Endothelial cell of umbilical vein (primary cell): ENCODE results near the gene RUSF1. TPM values are rescaled to one million over a fixed set of nuclear protein-coding genes. Genes with fewer than 3 reads are reported as not detected.

Source experiments
- BruUV-seq: library from RNA; stranded (reverse); fragments of 400-500 nt; replicated peaks from 2 replicates; lab custom pipeline; 2021; lab: Mats Ljungman, UMichigan
- CTCF ChIA-PET: fragments of 300-600, 350-600 bp; sonication (Branson Sonifier 250); formaldehyde crosslinking; loops from one replicate; lab custom pipeline; 2021; ENCODE audit warnings: antibody characterized with exemption, inconsistent platforms; lab: Charles Lee
- POLR2A ChIA-PET: fragments of 300-600, 350-600 bp; sonication (Branson Sonifier 250); formaldehyde crosslinking; loops from one replicate; lab custom pipeline; 2021; ENCODE audit warnings: antibody characterized with exemption, inconsistent platforms; lab: Charles Lee
- DNase-seq: peaks from one replicate; pipeline ENCODE4 v3.0.0-alpha.2; 2011; ENCODE audit warnings: low read depth, low spot score
- FAIRE-seq: peaks from 2 replicates; lab custom pipeline; 2011; peaks lifted over from hg19 to GRCh38; lab: Jason Lieb, UNC
- H2AFZ ChIP-seq: 2 replicates; pipeline ENCODE4 v1.6.0; 2012; ENCODE audit warnings: low read depth, low read length, control low read depth, inconsistent platforms
- H3K27ac ChIP-seq: 2 replicates; pipeline ENCODE4 v1.5.1; 2011; ENCODE audit warnings: low read depth, mild to moderate bottlenecking, control low read depth, low read length, moderate library complexity; ENCODE audit not compliant: insufficient read depth
- H3K27me3 ChIP-seq, 2 experiments: 2 replicates each; pipeline versions ENCODE4 v1.6.0 to v1.6.1; 2011; ENCODE audit warnings: low read length in 2 of 2, mixed read lengths in 1 of 2; ENCODE audit not compliant: control insufficient read depth in 2 of 2, insufficient read depth in 2 of 2
- H3K36me3 ChIP-seq, 2 experiments: 2 replicates in 1 of 2; 3 replicates in 1 of 2; pipeline ENCODE4 v1.5.1; 2011; ENCODE audit warnings: low read length in 2 of 2, mild to moderate bottlenecking in 1 of 2, moderate library complexity in 1 of 2; ENCODE audit not compliant: control insufficient read depth in 2 of 2, insufficient read depth in 2 of 2; ENCODE audit errors: extremely low read depth in 1 of 2
- H3K4me1 ChIP-seq: 3 replicates; pipeline ENCODE4 v1.5.1; 2011; ENCODE audit warnings: mild to moderate bottlenecking, low read length; ENCODE audit not compliant: control insufficient read depth, insufficient read depth; ENCODE audit errors: extremely low read depth
- H3K4me2 ChIP-seq: 2 replicates; pipeline ENCODE4 v1.6.1; 2011; ENCODE audit warnings: low read length, control low read depth, mixed read lengths; ENCODE audit not compliant: insufficient read depth
- H3K4me3 ChIP-seq, 3 experiments: fragments of 200-600 bp in 1 of 3; sonication (generic), shearing (Covaris generic) in 1 of 3; replicated peaks in 1 of 3; 2 replicates each; pipeline ENCODE4 v1.5.1; 2011 to 2016; ENCODE audit warnings: control low read depth in 3 of 3, low read length in 3 of 3, mild to moderate bottlenecking in 2 of 3, inconsistent platforms in 1 of 3, low read depth in 1 of 3, moderate library complexity in 1 of 3; ENCODE audit not compliant: insufficient read depth in 1 of 3
- H3K79me2 ChIP-seq: 2 replicates; pipeline ENCODE4 v1.6.0; 2012; ENCODE audit warnings: low read length, inconsistent platforms; ENCODE audit not compliant: control insufficient read depth, insufficient read depth
- H3K9ac ChIP-seq: replicated peaks from 2 replicates; pipeline ENCODE3; 2011; ENCODE audit warnings: low read length, control low read depth; ENCODE audit not compliant: insufficient read depth; ENCODE audit errors: extremely low read depth
- H3K9me1 ChIP-seq: replicated peaks from 3 replicates; pipeline ENCODE4 v1.6.0; 2011; ENCODE audit warnings: mild to moderate bottlenecking, low read length; ENCODE audit not compliant: control insufficient read depth, insufficient read depth; ENCODE audit errors: extremely low read depth
- H3K9me3 ChIP-seq: replicated peaks from 2 replicates; pipeline ENCODE4 v1.5.1; 2012; ENCODE audit warnings: low read length, inconsistent platforms; ENCODE audit not compliant: control insufficient read depth, insufficient read depth
- H4K20me1 ChIP-seq: replicated peaks from 2 replicates; pipeline ENCODE3; 2011; ENCODE audit warnings: mild to moderate bottlenecking, low read length; ENCODE audit not compliant: control insufficient read depth, insufficient read depth; ENCODE audit errors: extremely low read depth
- CTCF ChIP-seq, 2 donors: IDR thresholded peaks; 1 replicate in 1 of 2; 2 replicates in 1 of 2; pipeline ENCODE4 v1.5.1; 2011; ENCODE audit warnings: low read length in 2 of 2, mild to moderate bottlenecking in 2 of 2, moderate library complexity in 2 of 2, control low read depth in 1 of 2, inconsistent platforms in 1 of 2, low read depth in 1 of 2; ENCODE audit not compliant: insufficient read depth in 1 of 2; ENCODE audit errors: extremely low read depth in 1 of 2
- EZH2 ChIP-seq: IDR thresholded peaks from 2 replicates; pipeline ENCODE4 v1.6.1; 2012; ENCODE audit warnings: borderline replicate concordance, low read depth, mild to moderate bottlenecking, moderate library complexity, low read length, inconsistent platforms; ENCODE audit not compliant: severe bottlenecking
- FOS ChIP-seq: IDR thresholded peaks from 2 replicates; pipeline ENCODE4 v1.6.1; 2011; ENCODE audit warnings: mild to moderate bottlenecking, low read length, moderate library complexity, borderline replicate concordance; ENCODE audit not compliant: insufficient read depth
- GATA2 ChIP-seq: IDR thresholded peaks from 2 replicates; pipeline ENCODE4 v1.7.0; 2011; ENCODE audit warnings: low read depth, mild to moderate bottlenecking, moderate library complexity, mixed read lengths, low read length; ENCODE audit not compliant: insufficient read length, insufficient read depth
- JUN ChIP-seq: IDR thresholded peaks from 2 replicates; pipeline ENCODE4 v1.6.1; 2011; ENCODE audit warnings: borderline replicate concordance, low read depth; ENCODE audit not compliant: insufficient read length, insufficient read depth
- MAX ChIP-seq: IDR thresholded peaks from 2 replicates; pipeline ENCODE4 v1.6.1; 2011; ENCODE audit not compliant: insufficient read depth, insufficient read length
- MYC ChIP-seq: IDR thresholded peaks from one replicate; pipeline ENCODE4 v1.6.1; 2011; ENCODE audit warnings: mild to moderate bottlenecking, low read depth, low read length
- POLR2A ChIP-seq: IDR thresholded peaks from 2 replicates; pipeline ENCODE4 v1.6.1; 2012; ENCODE audit warnings: low read depth, mild to moderate bottlenecking, control low read depth, low read length
- POLR2AphosphoS5 ChIP-seq: IDR thresholded peaks from 2 replicates; pipeline ENCODE4 v1.6.1; 2012; ENCODE audit warnings: low read depth, mild to moderate bottlenecking, control low read depth, low read length, moderate library complexity; ENCODE audit not compliant: insufficient read depth
- dilution Hi-C: fragments of 300-500 bp; cut with MboI; formaldehyde crosslinking; loops from one replicate; pipeline ENCODE4 v1.15.0; 2019; ENCODE audit warnings: low sequenced_read_pairs; ENCODE audit not compliant: extremely low pct_ligation_motif_present
- intact Hi-C: fragments of 100-400 bp; cut with micrococcal nuclease; formaldehyde crosslinking; loops from one replicate; pipeline ENCODE4 v1.10.0; 2022
- polyA plus RNA-seq, 4 experiments: library from polyadenylated mRNA; depleted of rRNA in 3 of 4; stranded (reverse) in 3 of 4; unstranded in 1 of 4; fragments of >200 nt; gene quantifications; 2 replicates each; pipeline versions ENCODE4 v1.2.1 to v1.2.3, GENCODE V29; 2011 to 2012; ENCODE audit warnings: missing spikeins in 1 of 4
- total RNA-seq: library from RNA; stranded (reverse); gene quantifications from 2 replicates; pipeline ENCODE4 v1.2.3, GENCODE V29; 2021

Gene RUSF1
- total and polyA plus RNA-seq, 2 donors (not counting 3 experiments of a cell fraction or from before 2014, with no cell fraction given): 36.4 to 40.3 TPM

DNA sequence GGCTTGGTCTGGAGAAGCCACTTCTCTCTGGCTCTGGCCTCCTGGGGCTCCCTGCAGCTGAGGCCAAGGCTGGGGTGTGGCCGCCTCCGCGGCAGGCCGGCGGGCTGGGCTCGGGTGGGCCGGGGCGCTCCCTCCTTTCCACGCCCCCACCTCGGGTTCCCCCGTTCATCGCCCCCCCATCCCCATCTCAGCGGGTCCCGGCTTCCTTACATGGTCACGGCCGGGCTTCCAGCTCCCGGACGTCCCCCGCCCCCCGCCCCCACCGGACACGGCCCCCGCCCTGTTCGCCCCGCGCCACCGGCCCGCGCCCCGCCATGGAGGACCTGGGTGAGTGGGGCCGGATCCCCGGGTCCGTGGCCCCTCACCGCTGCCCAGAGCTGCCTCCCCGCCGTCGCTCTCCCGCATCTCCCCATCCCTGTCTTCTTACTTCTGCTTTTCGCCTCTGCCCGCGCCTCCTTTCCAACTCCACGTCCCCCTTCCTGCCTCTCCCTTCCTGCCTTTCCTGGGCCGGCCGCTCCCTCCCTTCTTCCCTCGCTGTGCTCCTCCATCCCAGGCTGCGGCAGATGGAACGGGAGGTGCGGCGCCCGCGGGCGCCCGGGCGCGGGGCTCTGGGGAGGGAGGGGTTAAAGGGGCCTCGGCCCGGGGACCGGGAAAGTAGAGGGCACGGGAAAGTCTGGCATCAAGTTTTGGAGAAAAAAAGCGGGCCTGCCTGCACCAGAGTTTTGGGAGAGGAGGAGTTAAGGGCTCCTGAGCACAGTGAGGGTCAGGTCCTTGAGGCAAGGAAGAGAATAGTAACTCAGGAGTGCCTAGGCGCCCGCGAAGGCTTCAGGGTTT is 36.1 kb downstream of the RUSF1 start, which contains the start of gene TGFB1I1:
Gene TGFB1I1, plus strand, starts transcription at position 278 of the 834 bp plus-strand sequence. Its CDS starts 37 bp downstream, at position 315.
- POLR2A ChIA-PET: interaction anchor here (0.6 to 1.5 kb wide), 4 partner anchors 13 to 292 kb away, joined by 3 to 6 read pairs (median 4); partner anchors contain the start of genes ARMC5 and RUSF1
- Histone ChIP-seq H3K4me1 (peaks cover 14% of the 10 kb centered on the region), H3K4me3 (peak within 1 kb of the TSS; percentile 34 to 82 (median 71)), H3K9me1 (no peaks in the 10 kb centered on the region), H3K36me3 (peaks cover 12 to 20% of the 10 kb centered on the region in 2 experiments), H4K20me1 (no peaks in the 10 kb centered on the region), H3K27ac (peak within 1 kb of the TSS; percentile 59), H3K4me2 (peak within 1 kb of the TSS; percentile 93), H3K9me3 (no peaks in the 10 kb centered on the region), H3K27me3 (no peaks in the 10 kb centered on the region), H3K9ac (peak within 1 kb of the TSS; percentile 89), H2AFZ (peak within 1 kb of the TSS; percentile 75), H3K79me2 (peaks cover 31% of the 10 kb centered on the region)
- TF ChIP-seq MAX (no peak), FOS (no peak), GATA2 (no peak), POLR2A (peak; percentile 91), EZH2 (no peak), JUN (no peak), MYC (no peak), POLR2AphosphoS5 (peak; percentile 92), CTCF (IDR thresholded peaks at IDR 0.05; ENCODE audit: extremely low read depth in 1 of 2, insufficient read depth in 1 of 2, low read depth in 1 of 2, low read length in 2 of 2) (no peak)
- DNase-seq (peak; percentile 61), FAIRE-seq (peak; percentile 89)
- intact Hi-C loops: loop anchor here (1.0 to 5.0 kb wide), 3 partner anchors 13 to 395 kb away; partner anchors contain the start of gene ARMC5
- BruUV-seq: TSS peak; percentile 25
- CTCF ChIA-PET: interaction anchor here (3.5 kb wide), 1 partner anchor 13 kb away, joined by 53 read pairs; the partner anchor contains the start of gene ARMC5
- dilution Hi-C loops: no loop called here
